Breast epithelium (tissue), 3 donors: ENCODE measurements around the gene MT1X.

ENCODE experiments used
- CTCF ChIP-seq, 3 donors: fragments of 450-650 bp; IDR thresholded peaks; one replicate each; pipeline ENCODE4 v1.5.1; 2016 to 2017; ENCODE audit warnings: antibody characterized with exemption in 3 of 3, mild to moderate bottlenecking in 3 of 3, moderate library complexity in 3 of 3
- POLR2A ChIP-seq: fragments of 450-650 bp; IDR thresholded peaks from one replicate; pipeline ENCODE4 v1.6.1; 2016; ENCODE audit warnings: antibody characterized with exemption, mild to moderate bottlenecking, moderate library complexity

GRCh38 chr16:56679078-56679730 is 3.1 kb upstream of the MT1X start:
- TF ChIP-seq POLR2A = no peak
- no peak for TF ChIP-seq CTCF (IDR thresholded peaks at IDR 0.05)
